ENCODE data around the gene MAP7D1.

DNA sequence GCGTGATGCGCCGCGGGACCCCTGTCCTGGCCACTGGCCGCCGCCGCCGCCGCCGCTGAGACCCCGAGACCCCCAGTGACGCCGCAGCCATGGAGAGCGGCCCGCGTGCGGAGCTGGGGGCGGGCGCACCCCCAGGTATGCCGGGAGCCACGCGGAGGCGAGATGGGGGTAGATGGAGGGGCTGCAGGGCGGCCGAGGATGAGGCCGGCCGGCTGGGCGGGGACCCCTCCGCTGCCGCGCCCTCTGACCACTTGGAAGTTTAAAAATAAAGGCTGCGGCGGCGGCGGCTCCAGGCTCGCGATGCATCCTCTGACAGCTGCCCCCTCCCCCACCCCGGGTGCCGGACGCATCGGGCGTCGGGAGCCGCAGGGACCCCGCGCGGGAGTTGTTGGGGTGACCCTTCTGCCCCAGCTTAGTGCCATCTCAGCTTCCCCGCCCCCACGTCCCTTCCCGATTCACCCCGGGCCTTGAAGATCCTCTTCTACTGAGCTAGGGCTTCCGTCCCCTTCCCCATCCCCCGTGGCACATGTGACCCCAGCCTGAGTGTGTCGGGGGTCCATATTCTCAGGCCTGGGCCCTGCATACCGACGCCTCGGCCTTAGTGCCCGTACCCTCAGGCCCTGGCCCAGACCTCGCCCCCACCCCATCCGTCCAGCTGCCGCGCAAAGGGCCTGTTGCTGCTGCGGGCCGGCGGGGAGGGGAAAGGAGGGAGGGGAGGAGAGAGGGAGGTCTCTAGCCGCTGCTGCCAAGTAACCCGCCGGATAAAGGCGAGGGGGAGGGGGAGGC lies 562 bp downstream of the MAP7D1 start:
- TF ChIP-seq, protein P1, sequence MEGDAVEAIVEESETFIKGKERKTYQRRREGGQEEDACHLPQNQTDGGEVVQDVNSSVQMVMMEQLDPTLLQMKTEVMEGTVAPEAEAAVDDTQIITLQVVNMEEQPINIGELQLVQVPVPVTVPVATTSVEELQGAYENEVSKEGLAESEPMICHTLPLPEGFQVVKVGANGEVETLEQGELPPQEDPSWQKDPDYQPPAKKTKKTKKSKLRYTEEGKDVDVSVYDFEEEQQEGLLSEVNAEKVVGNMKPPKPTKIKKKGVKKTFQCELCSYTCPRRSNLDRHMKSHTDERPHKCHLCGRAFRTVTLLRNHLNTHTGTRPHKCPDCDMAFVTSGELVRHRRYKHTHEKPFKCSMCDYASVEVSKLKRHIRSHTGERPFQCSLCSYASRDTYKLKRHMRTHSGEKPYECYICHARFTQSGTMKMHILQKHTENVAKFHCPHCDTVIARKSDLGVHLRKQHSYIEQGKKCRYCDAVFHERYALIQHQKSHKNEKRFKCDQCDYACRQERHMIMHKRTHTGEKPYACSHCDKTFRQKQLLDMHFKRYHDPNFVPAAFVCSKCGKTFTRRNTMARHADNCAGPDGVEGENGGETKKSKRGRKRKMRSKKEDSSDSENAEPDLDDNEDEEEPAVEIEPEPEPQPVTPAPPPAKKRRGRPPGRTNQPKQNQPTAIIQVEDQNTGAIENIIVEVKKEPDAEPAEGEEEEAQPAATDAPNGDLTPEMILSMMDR (IDR thresholded peaks at IDR 0.05), result no peak
- TF ChIP-seq POLR2AphosphoS5 (IDR thresholded peaks at IDR 0.05; ENCODE audit: insufficient read depth in 1 of 2, low read depth in 1 of 2) (peak; percentile 26 to 81), POLR2A (IDR thresholded peaks at IDR 0.05) (no peak)
